ENCODE results near the gene ARFIP1.

ARFIP1 gene

DNA sequence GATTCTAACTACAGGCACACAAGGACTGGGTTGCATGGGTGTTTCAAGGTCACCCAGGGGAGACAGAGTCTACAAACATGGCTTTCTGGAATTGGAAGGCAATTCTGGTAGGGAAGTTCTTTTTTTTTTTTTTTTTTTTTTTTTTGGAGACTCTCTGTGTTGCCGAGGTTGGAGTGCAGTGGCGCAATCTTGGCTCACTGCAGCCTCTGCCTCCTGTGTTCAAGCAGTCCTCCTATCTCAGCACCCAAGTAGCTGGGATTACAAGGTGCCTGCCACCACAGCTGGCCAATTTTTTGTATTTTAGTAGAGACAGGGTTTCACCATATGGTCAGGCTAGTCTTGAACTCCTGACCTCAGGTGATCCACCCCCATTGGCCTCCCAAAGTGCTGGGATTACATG is 140.1 kb downstream of the ARFIP1 start:
- no peaks in the 10 kb centered on the region for H3K27me3 ChIP-seq (ENCODE audit: control insufficient read depth in 1 of 2, insufficient read depth in 2 of 2, low read length in 2 of 2)
- H3K36me3 ChIP-seq (ENCODE audit: control insufficient read depth in 2 of 2, insufficient read depth in 2 of 2, low read length in 2 of 2) = peaks cover 0 to 3% of the 10 kb centered on the region in 2 donors
- H3K4me1 ChIP-seq (ENCODE audit: control insufficient read depth, insufficient read depth, low read length) = no peaks in the 10 kb centered on the region
- H3K4me3 ChIP-seq (ENCODE audit: low read length in 2 of 2) = no peak overlapping the region
- no peaks in the 10 kb centered on the region for H3K9me3 ChIP-seq (ENCODE audit: control insufficient read depth in 2 of 2, low read length in 2 of 2)
- H3K27ac ChIP-seq (ENCODE audit: low read length) = no peak overlapping the region
- H3K9ac ChIP-seq (ENCODE audit: low read length in 2 of 2) = no peak overlapping the region

DNA sequence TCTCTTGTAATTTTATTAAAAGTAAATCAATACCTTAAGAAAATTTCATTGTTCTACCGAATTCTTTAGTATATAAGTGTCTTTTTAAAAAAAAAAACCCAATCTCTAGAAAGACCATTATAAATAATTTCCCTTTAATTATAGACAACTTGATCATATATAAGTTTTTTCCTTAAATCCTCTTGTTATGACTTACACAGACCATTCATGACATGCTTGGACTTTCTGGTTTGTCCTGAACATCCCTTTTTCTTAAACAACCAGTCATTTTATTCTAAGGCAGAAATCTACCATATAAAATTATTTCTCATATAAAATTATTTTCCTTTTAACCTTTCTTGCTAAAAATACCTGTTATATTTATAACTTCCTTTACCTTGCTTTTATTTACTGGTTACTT is 141.0 kb downstream of the ARFIP1 start:
- no peak overlapping the region for H3K4me3 ChIP-seq (ENCODE audit: low read length in 2 of 2)
- no peaks in the 10 kb centered on the region for H3K27me3 ChIP-seq (ENCODE audit: control insufficient read depth in 1 of 2, insufficient read depth in 2 of 2, low read length in 2 of 2)
- no peaks in the 10 kb centered on the region for H3K4me1 ChIP-seq (ENCODE audit: control insufficient read depth, insufficient read depth, low read length)
- no peaks in the 10 kb centered on the region for H3K9me3 ChIP-seq (ENCODE audit: control insufficient read depth in 2 of 2, low read length in 2 of 2)
- peaks cover 0 to 3% of the 10 kb centered on the region in 2 donors for H3K36me3 ChIP-seq (ENCODE audit: control insufficient read depth in 2 of 2, insufficient read depth in 2 of 2, low read length in 2 of 2)
- H3K27ac ChIP-seq (ENCODE audit: low read length) = no peak overlapping the region
- H3K9ac ChIP-seq (ENCODE audit: low read length in 2 of 2) = no peak overlapping the region

DNA sequence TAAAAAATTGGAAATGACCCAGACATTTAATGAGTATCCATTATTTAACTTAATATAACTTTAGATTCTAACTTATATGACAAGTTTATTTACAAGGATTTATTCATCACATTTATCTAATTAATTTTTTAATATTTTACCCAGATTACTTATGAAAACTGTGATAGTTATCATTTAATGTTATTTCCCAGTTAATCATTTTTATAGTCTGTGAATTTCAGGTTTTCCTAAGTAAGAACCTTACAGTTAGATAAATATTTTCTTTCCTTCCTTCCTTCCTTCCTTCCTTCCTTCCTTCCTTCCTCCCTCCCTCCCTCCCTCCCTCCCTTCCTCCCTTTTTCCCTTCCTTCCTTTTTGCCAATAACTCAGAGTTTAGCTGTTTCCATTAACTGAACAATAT is 141.5 kb downstream of the ARFIP1 start:
- Histone ChIP-seq H3K9me3 (ENCODE audit: control insufficient read depth in 2 of 2, low read length in 2 of 2) (no peaks in the 10 kb centered on the region), H3K36me3 (ENCODE audit: control insufficient read depth in 2 of 2, insufficient read depth in 2 of 2, low read length in 2 of 2) (peaks cover 0 to 3% of the 10 kb centered on the region in 2 donors), H3K27ac (ENCODE audit: low read length) (no peak overlapping the region), H3K9ac (ENCODE audit: low read length in 2 of 2) (no peak overlapping the region), H3K27me3 (ENCODE audit: control insufficient read depth in 1 of 2, insufficient read depth in 2 of 2, low read length in 2 of 2) (no peaks in the 10 kb centered on the region), H3K4me1 (ENCODE audit: control insufficient read depth, insufficient read depth, low read length) (no peaks in the 10 kb centered on the region), H3K4me3 (ENCODE audit: low read length in 2 of 2) (no peak overlapping the region)

DNA sequence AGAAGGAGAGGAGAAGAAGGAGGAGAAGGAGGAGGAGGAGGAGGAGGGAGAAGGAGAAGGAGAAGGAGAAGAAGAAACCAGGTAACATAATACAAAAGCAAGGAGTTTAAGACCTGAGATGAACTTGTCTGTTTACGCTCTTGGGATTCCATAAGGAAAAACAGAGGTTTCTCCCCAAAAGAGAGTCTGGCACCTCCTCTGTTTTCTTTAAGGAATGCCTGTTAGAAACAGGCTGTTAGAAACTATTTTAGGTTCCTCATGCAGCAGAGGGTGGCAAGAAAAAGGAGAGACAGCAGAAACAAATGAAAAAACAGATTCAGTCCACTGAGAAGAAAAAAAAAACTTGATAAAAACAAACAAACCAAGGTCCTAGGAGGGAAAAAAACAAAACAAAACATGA is 146.1 kb downstream of the ARFIP1 start:
- Histone ChIP-seq H3K27ac (ENCODE audit: low read length) (no peak overlapping the region), H3K36me3 (ENCODE audit: control insufficient read depth in 2 of 2, insufficient read depth in 2 of 2, low read length in 2 of 2) (no peaks in the 10 kb centered on the region), H3K9me3 (ENCODE audit: control insufficient read depth in 2 of 2, low read length in 2 of 2) (no peaks in the 10 kb centered on the region), H3K4me3 (ENCODE audit: low read length in 2 of 2) (no peak overlapping the region), H3K4me1 (ENCODE audit: control insufficient read depth, insufficient read depth, low read length) (no peaks in the 10 kb centered on the region), H3K27me3 (ENCODE audit: control insufficient read depth in 1 of 2, insufficient read depth in 2 of 2, low read length in 2 of 2) (no peaks in the 10 kb centered on the region), H3K9ac (ENCODE audit: low read length in 2 of 2) (no peak overlapping the region)

DNA sequence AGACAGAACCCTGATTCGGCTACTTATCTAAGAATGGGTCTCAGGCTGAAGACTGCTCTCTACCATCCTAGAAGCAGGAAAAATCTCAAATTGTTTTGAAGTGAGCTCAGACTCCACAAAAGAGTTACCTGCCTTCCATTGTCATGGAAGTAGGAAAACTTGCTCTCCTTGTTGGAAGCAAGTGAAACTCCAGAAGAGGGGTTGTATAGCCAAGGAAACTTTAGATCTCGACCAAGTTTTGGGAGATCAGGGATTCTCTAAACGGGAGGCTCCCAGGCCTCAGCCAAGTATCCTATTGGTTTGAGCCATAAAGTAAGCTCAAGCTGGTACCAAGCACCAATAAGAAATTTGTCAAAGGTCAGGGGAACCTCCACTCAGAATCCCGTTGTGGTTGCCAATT is 147.2 kb downstream of the ARFIP1 start:
- Histone ChIP-seq H3K4me3 (ENCODE audit: low read length in 2 of 2) (no peak overlapping the region), H3K9me3 (ENCODE audit: control insufficient read depth in 2 of 2, low read length in 2 of 2) (no peaks in the 10 kb centered on the region), H3K9ac (ENCODE audit: low read length in 2 of 2) (no peak overlapping the region), H3K36me3 (ENCODE audit: control insufficient read depth in 2 of 2, insufficient read depth in 2 of 2, low read length in 2 of 2) (no peaks in the 10 kb centered on the region), H3K27me3 (ENCODE audit: control insufficient read depth in 1 of 2, insufficient read depth in 2 of 2, low read length in 2 of 2) (no peaks in the 10 kb centered on the region), H3K27ac (ENCODE audit: low read length) (no peak overlapping the region), H3K4me1 (ENCODE audit: control insufficient read depth, insufficient read depth, low read length) (no peaks in the 10 kb centered on the region)

DNA sequence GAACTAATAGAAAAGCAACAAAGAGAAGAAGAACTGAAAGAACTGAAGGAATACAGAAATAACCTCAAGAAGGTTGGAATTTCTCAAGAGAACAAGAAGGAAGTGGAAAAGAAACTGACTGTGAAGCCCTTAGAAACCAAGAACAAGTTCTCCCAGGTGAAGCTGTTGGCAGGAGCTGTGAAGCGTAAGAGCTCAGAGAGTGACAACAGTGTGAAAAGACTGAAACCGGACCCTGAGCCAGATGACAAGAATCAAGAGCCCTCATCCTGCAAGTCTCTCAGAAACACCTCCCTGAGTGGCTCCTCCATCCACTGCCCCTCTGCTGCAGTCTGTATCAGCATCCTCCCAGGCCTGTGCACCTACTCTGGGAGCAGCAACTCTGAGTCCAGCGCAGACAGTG is 148.0 kb downstream of the ARFIP1 start:
- no peaks in the 10 kb centered on the region for H3K27me3 ChIP-seq (ENCODE audit: control insufficient read depth in 1 of 2, insufficient read depth in 2 of 2, low read length in 2 of 2)

DNA sequence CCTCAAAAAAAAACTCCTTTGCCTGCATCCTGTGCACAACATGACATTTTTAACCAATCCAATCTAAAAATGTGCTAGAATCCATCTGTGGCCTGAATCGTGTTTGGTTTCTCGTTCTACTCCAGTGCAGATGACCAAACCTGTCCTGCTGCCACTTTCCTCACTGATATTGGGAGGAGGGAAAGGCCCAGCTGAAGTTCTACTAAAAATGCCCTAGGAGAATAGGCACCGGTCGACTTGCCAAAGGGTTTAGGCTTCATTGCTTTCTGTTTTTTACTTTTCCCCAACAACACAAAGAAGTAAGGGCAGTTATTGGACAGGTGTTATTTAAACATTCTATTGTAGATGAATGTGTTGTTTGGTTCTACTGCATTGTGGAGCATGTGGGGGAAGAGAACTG is 148.5 kb downstream of the ARFIP1 start:
- Histone ChIP-seq H3K27me3 (ENCODE audit: control insufficient read depth in 1 of 2, insufficient read depth in 2 of 2, low read length in 2 of 2) (no peaks in the 10 kb centered on the region), H3K4me1 (ENCODE audit: control insufficient read depth, insufficient read depth, low read length) (no peaks in the 10 kb centered on the region), H3K9me3 (ENCODE audit: control insufficient read depth in 2 of 2, low read length in 2 of 2) (no peaks in the 10 kb centered on the region), H3K27ac (ENCODE audit: low read length) (no peak overlapping the region), H3K36me3 (ENCODE audit: control insufficient read depth in 2 of 2, insufficient read depth in 2 of 2, low read length in 2 of 2) (no peaks in the 10 kb centered on the region), H3K4me3 (ENCODE audit: low read length in 2 of 2) (no peak overlapping the region), H3K9ac (ENCODE audit: low read length in 2 of 2) (no peak overlapping the region)

More for the DNA sequence above, 148.0 kb downstream of the ARFIP1 start:
- Histone ChIP-seq H3K36me3 (ENCODE audit: control insufficient read depth in 2 of 2, insufficient read depth in 2 of 2, low read length in 2 of 2) (no peaks in the 10 kb centered on the region), H3K4me3 (ENCODE audit: low read length in 2 of 2) (no peak overlapping the region), H3K9ac (ENCODE audit: low read length in 2 of 2) (no peak overlapping the region), H3K27ac (ENCODE audit: low read length) (no peak overlapping the region), H3K9me3 (ENCODE audit: control insufficient read depth in 2 of 2, low read length in 2 of 2) (no peaks in the 10 kb centered on the region), H3K4me1 (ENCODE audit: control insufficient read depth, insufficient read depth, low read length) (no peaks in the 10 kb centered on the region)

DNA sequence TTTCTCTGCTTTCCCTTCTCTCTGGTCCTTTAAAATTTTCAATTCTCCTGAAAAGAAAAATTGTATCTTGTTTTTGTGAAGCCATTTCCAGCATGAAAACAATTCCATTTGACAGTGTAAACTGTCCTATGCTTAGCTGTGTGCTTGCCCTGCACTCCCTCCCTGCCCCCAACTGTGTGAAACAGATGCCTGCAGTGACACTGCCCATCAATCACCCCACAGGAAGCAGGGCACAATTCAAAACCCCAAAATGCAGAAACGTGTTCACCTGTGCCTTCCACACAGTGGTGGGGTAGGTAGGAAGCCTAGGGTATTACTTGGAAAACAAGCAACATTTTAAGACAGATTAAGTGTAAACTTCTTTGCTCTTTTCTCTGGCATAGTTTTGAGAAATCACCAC is 150.1 kb downstream of the ARFIP1 start:
- Histone ChIP-seq H3K27ac (ENCODE audit: low read length) (no peak overlapping the region), H3K27me3 (ENCODE audit: control insufficient read depth in 1 of 2, insufficient read depth in 2 of 2, low read length in 2 of 2) (no peaks in the 10 kb centered on the region), H3K36me3 (ENCODE audit: control insufficient read depth in 2 of 2, insufficient read depth in 2 of 2, low read length in 2 of 2) (no peaks in the 10 kb centered on the region), H3K4me3 (ENCODE audit: low read length in 2 of 2) (no peak overlapping the region), H3K9me3 (ENCODE audit: control insufficient read depth in 2 of 2, low read length in 2 of 2) (no peaks in the 10 kb centered on the region), H3K9ac (ENCODE audit: low read length in 2 of 2) (no peak overlapping the region), H3K4me1 (ENCODE audit: control insufficient read depth, insufficient read depth, low read length) (no peaks in the 10 kb centered on the region)

DNA sequence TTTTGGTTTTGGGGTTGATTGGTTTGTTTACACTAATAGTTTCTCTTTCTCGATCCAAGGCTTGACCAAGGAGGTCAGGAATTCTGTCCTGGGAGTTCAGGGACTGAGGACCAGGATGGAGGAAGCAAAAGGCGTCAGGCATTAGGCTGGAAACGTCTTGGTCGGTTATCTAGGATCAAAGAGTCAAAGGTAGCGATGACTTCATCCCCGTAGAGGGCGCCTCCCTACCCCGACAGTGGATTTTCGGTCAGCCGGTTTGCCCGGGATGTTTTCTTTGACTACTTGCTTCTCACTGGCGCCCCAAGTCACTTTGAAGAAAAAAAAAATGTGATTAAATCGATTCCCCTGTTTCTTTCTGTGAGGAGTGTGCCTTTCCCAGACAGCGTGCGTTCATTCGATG is 155.4 kb downstream of the ARFIP1 start:
- no peaks in the 10 kb centered on the region for H3K36me3 ChIP-seq (ENCODE audit: control insufficient read depth in 2 of 2, insufficient read depth in 2 of 2, low read length in 2 of 2)
- H3K4me3 ChIP-seq (ENCODE audit: low read length in 2 of 2) = no peak overlapping the region
- H3K4me1 ChIP-seq (ENCODE audit: control insufficient read depth, insufficient read depth, low read length) = peaks cover 23% of the 10 kb centered on the region
- H3K9me3 ChIP-seq (ENCODE audit: control insufficient read depth in 2 of 2, low read length in 2 of 2) = no peaks in the 10 kb centered on the region
- no peak overlapping the region for H3K27ac ChIP-seq (ENCODE audit: low read length)
- H3K9ac ChIP-seq (ENCODE audit: low read length in 2 of 2) = no peak overlapping the region
- H3K27me3 ChIP-seq (ENCODE audit: control insufficient read depth in 1 of 2, insufficient read depth in 2 of 2, low read length in 2 of 2) = peaks cover 24 to 40% of the 10 kb centered on the region in 2 donors

DNA sequence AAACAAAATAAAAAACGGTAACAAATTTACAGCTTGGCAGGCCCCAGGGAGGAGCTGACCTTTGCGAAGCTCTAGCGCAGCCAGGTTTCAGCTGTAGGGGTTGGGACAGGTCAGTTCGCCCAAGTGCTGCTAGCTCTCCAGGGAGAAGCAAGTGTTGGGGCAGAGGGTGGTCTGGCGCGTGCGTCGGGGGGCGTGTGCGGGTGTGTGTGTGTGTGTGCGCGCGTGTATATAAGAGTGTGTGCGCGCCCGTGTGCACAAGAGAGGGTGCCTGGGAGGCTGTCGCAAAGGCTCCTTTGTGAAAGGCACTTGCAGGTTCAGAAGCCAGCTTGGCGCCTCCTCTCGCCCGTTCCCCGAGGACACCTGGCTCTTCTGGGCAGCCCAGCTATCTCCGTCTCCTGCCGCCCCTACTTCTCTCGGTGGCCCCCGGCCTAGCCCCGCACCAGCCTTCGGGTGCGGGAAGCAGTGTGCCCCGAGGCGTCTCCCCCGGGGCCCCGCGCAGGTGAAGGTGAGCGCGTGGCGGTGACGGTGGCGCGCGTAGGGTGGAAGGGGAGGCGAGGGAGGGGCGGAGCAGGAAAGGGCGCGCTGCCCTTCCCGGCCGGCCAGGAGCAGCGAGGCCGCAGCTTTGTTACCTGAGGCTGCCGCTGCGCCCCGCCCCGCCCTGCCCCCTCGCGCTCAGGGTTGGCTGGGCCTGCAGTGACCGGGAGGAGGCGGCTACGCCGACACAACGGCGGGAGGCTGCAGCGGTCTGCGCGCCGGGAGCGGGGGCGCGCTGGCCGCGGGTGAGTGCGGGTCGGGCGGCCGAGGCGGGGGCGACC is 156.1 kb downstream of the ARFIP1 start, which contains the start of gene FHDC1:
Gene FHDC1, plus strand, starts transcription at position 693 of the 815 bp plus-strand sequence. CDS start 6,735 bp downstream, outside the sequence.
- no peak within 1 kb of the TSS for H3K9ac ChIP-seq (ENCODE audit: low read length in 2 of 2)
- no peak within 1 kb of the TSS for H3K27ac ChIP-seq (ENCODE audit: low read length)
- H3K27me3 ChIP-seq (ENCODE audit: control insufficient read depth in 1 of 2, insufficient read depth in 2 of 2, low read length in 2 of 2) = peaks cover 24 to 40% of the 10 kb centered on the region in 2 donors
- H3K4me1 ChIP-seq (ENCODE audit: control insufficient read depth, insufficient read depth, low read length) = peaks cover 23% of the 10 kb centered on the region
- peak within 1 kb of the TSS; percentile 56 to 77 for H3K4me3 ChIP-seq (ENCODE audit: low read length in 2 of 2)
- H3K9me3 ChIP-seq (ENCODE audit: control insufficient read depth in 2 of 2, low read length in 2 of 2) = no peaks in the 10 kb centered on the region
- H3K36me3 ChIP-seq (ENCODE audit: control insufficient read depth in 2 of 2, insufficient read depth in 2 of 2, low read length in 2 of 2) = no peaks in the 10 kb centered on the region
